IPS DF 19.7 (cell line): ENCODE results near the gene NR2E3.

Source experiments
- DNase-seq: peaks from one replicate; pipeline ENCODE4 v3.0.0-alpha.2; 2013; ENCODE audit warnings: low read depth, low spot score

Gene NR2E3

GRCh38 chr15:71790081-71790480 is 20.3 kb upstream of the NR2E3 start:
- no peak for DNase-seq

- DNase-seq = no peak
Measured at GRCh38 chr15:71791975-71792374, 18.4 kb upstream of the NR2E3 start.

- DNase-seq = no peak
Measured at GRCh38 chr15:71792521-71792920, 17.8 kb upstream of the NR2E3 start.

GRCh38 chr15:71798641-71799040 is 11.7 kb upstream of the NR2E3 start:
- no peak for DNase-seq

GRCh38 chr15:71800190-71800589 is 10.2 kb upstream of the NR2E3 start:
- DNase-seq = no peak

- no peak for DNase-seq
Measured at GRCh38 chr15:71800835-71801745, 9.3 kb upstream of the NR2E3 start.

- no peak for DNase-seq
Measured at GRCh38 chr15:71801935-71802655, 8.3 kb upstream of the NR2E3 start.

GRCh38 chr15:71802770-71803169 is 7.6 kb upstream of the NR2E3 start:
- DNase-seq = no peak

- no peak for DNase-seq
Measured at GRCh38 chr15:71804226-71804625, 6.1 kb upstream of the NR2E3 start.

- no peak for DNase-seq
Measured at GRCh38 chr15:71804695-71805470, 5.5 kb upstream of the NR2E3 start.

GRCh38 chr15:71806452-71806931 is 3.9 kb upstream of the NR2E3 start:
- no peak for DNase-seq

GRCh38 chr15:71807125-71807629 is 3.2 kb upstream of the NR2E3 start:
- DNase-seq = no peak

- no peak for DNase-seq
Measured at GRCh38 chr15:71807691-71808091, 2.7 kb upstream of the NR2E3 start.

GRCh38 chr15:71808311-71809020 is 1.9 kb upstream of the NR2E3 start:
- no peak for DNase-seq

GRCh38 chr15:71809346-71809745 is 1.0 kb upstream of the NR2E3 start:
- no peak for DNase-seq

GRCh38 chr15:71811036-71811736 is 832 bp downstream of the NR2E3 start:
- DNase-seq = no peak

GRCh38 chr15:71811752-71812735 is 1.7 kb downstream of the NR2E3 start:
- no peak for DNase-seq

- DNase-seq = no peak
Measured at GRCh38 chr15:71812966-71813722, 2.8 kb downstream of the NR2E3 start.
